ENCODE measurements around the gene CST9. TPM values are rescaled to one million over a fixed set of nuclear protein-coding genes. Genes with fewer than 3 reads are reported as not detected.
A peak's percentile ranks its signal among the peaks of the same experiment; 100 is the strongest.

CST9 gene
- total RNA-seq, 1 experiment from 2014 or later, result not detected

DNA sequence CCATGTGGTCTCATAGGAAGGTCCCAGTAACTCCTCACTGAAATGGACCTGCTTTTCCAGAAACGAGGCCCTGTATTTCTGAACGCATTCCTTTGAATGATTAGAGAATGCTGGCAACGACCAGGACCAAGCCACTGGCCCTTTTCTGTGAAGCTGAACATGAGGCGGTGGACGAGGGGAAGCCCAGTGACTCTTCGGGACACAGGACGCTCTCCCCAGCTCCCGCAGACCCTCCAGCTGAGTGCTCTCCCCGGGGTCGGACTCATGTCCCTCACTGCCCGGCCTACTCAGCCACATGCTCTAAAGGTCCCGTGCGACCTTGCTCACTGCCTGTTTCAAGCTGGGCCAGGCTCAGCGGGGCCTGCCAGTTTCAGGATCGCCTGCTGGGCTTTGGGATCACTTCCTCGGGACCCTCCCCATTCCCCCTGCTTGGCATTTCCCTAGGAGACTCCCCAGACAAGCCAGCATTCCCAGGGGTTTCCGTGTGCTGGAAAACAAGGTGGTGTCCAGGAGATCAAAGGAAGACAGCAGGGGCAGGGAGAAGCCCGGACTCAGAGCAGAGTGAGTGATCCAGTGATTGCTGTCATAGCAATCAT is 2.6 kb upstream of the CST9 start:
- peak overlapping the region in 2 of 3 experiments; percentile 48 to 56; a peak in 1 of 7 replicates for H3K27ac Mint-ChIP-seq
- Histone ChIP-seq H2BK15ac (ENCODE audit: low read depth, low read length) (no peak overlapping the region), H3K23ac (ENCODE audit: insufficient read length, low read depth, low read length) (no peak overlapping the region), H3K27me3 (ENCODE audit: insufficient read depth, low read length) (no peaks in the 10 kb centered on the region), H2BK20ac (ENCODE audit: low read depth, low read length, poor library complexity, severe bottlenecking) (no peak overlapping the region), H3K23me2 (ENCODE audit: insufficient read length, low read depth, low read length, poor library complexity, severe bottlenecking) (no peaks in the 10 kb centered on the region), H4K20me1 (ENCODE audit: control insufficient read depth, insufficient read depth, insufficient read length) (no peaks in the 10 kb centered on the region), H2BK5ac (ENCODE audit: insufficient read length, low read length) (no peak overlapping the region), H4K5ac (ENCODE audit: insufficient read length, low read depth, low read length) (no peak overlapping the region), H3K4me1 (ENCODE audit: insufficient read depth, low read length) (peaks cover 4% of the 10 kb centered on the region), H2BK120ac (ENCODE audit: low read depth, low read length, poor library complexity, severe bottlenecking) (no peak overlapping the region), H3K79me1 (ENCODE audit: insufficient read depth, low read depth, low read length, poor library complexity, severe bottlenecking) (no peaks in the 10 kb centered on the region), H4K8ac (replicated peaks; ENCODE audit: insufficient read length, low read depth, low read length) (no peak overlapping the region), H3K18ac (ENCODE audit: insufficient read length, low read depth, low read length) (peak overlapping the region; percentile 21), H3K9ac (ENCODE audit: extremely low read depth, insufficient read length, low read length) (no peak overlapping the region), H3T11ph (ENCODE audit: low read length) (no peak overlapping the region), H3K79me2 (ENCODE audit: insufficient read depth, low read length) (no peaks in the 10 kb centered on the region), H2AK5ac (ENCODE audit: insufficient read length, low read length) (no peak overlapping the region), H2BK12ac (ENCODE audit: insufficient read length, low read depth, low read length) (no peak overlapping the region), H3K4me2 (ENCODE audit: insufficient read depth, insufficient read length, low read length) (no peak overlapping the region), H2AFZ (ENCODE audit: low read length) (no peak overlapping the region), H3K27ac (ENCODE audit: insufficient read length, low read depth, low read length) (no peak overlapping the region), H3K4ac (ENCODE audit: low read depth, low read length) (no peak overlapping the region), H3K56ac (ENCODE audit: insufficient read length, low read depth, low read length) (no peak overlapping the region), H3K14ac (ENCODE audit: insufficient read depth, low read length) (peak overlapping the region; percentile 50), H4K91ac (ENCODE audit: insufficient read length, low read depth, low read length) (no peak overlapping the region), H3K9me3 (ENCODE audit: control insufficient read depth, low read depth, low read length) (no peaks in the 10 kb centered on the region)
- no peak overlapping the region for H3K4me3 Mint-ChIP-seq
- WGBS (ENCODE audit: extremely low coverage, insufficient read length, low lambda C conversion rate), result no CpG with 5 or more reads among the region's 18 CpGs
- TF ChIP-seq, protein P1, sequence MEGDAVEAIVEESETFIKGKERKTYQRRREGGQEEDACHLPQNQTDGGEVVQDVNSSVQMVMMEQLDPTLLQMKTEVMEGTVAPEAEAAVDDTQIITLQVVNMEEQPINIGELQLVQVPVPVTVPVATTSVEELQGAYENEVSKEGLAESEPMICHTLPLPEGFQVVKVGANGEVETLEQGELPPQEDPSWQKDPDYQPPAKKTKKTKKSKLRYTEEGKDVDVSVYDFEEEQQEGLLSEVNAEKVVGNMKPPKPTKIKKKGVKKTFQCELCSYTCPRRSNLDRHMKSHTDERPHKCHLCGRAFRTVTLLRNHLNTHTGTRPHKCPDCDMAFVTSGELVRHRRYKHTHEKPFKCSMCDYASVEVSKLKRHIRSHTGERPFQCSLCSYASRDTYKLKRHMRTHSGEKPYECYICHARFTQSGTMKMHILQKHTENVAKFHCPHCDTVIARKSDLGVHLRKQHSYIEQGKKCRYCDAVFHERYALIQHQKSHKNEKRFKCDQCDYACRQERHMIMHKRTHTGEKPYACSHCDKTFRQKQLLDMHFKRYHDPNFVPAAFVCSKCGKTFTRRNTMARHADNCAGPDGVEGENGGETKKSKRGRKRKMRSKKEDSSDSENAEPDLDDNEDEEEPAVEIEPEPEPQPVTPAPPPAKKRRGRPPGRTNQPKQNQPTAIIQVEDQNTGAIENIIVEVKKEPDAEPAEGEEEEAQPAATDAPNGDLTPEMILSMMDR (conservative IDR thresholded peaks at IDR 0.05), result no peak
- H3K4me1 Mint-ChIP-seq, result peaks cover 21 to 24% of the 10 kb centered on the region in 2 experiments
- DNase-seq, result peak; percentile 25
- no peaks in the 10 kb centered on the region; a peak in 2 of 7 replicates for H3K36me3 Mint-ChIP-seq (ENCODE audit: insufficient read depth in 1 of 3, low read depth in 3 of 3)
- peaks cover 13% of the 10 kb centered on the region for H3K27me3 Mint-ChIP-seq (ENCODE audit: low read depth)
- no peaks in the 10 kb centered on the region for H3K9me3 Mint-ChIP-seq
